CD4-positive, CD25-positive, alpha-beta regulatory T cell (primary cell): ENCODE results near the gene SLC9A9. TPM values are rescaled to one million over a fixed set of nuclear protein-coding genes. Genes with fewer than 3 reads are reported as not detected.

Experiments used
- ATAC-seq, 2 donors: fragments of 150-1000 bp; cut with Tn5 transposase; one replicate each; pipeline ENCODE4 v1.10.0; 2021; ENCODE audit warnings: low read depth in 2 of 2, moderate number of reproducible peaks in 2 of 2, moderate library complexity in 1 of 2
- DNase-seq, 3 donors: peaks; one replicate each; pipeline versions ENCODE4 v3.0.0 to v3.0.0-alpha.2; 2012 to 2022; ENCODE audit warnings: mixed read lengths in 1 of 3
- H3K27ac ChIP-seq: one replicate; pipeline ENCODE4 v1.7.0; 2013; ENCODE audit warnings: mild to moderate bottlenecking, low read length; ENCODE audit not compliant: insufficient read depth, poor library complexity, severe bottlenecking
- H3K27me3 ChIP-seq: one replicate; pipeline ENCODE4 v1.7.0; 2013; ENCODE audit warnings: low read length; ENCODE audit not compliant: control insufficient read depth, insufficient read depth
- H3K36me3 ChIP-seq: one replicate; pipeline ENCODE4 v1.7.0; 2013; ENCODE audit warnings: mild to moderate bottlenecking, low read length, moderate library complexity; ENCODE audit not compliant: control insufficient read depth, insufficient read depth
- H3K4me1 ChIP-seq: 2 replicates; pipeline ENCODE4 v1.7.0; 2013; ENCODE audit warnings: mild to moderate bottlenecking, low read length; ENCODE audit not compliant: insufficient read depth, control insufficient read depth, poor library complexity, severe bottlenecking
- H3K4me3 ChIP-seq: one replicate; pipeline ENCODE4 v1.7.0; 2013; ENCODE audit warnings: low read depth, mild to moderate bottlenecking, low read length, moderate library complexity
- H3K9me3 ChIP-seq, 2 experiments: 1 replicate in 1 of 2; 2 replicates in 1 of 2; pipeline ENCODE4 v1.7.0; 2013; ENCODE audit warnings: low read length in 2 of 2, mild to moderate bottlenecking in 1 of 2, moderate library complexity in 1 of 2; ENCODE audit not compliant: control insufficient read depth in 2 of 2
- H3K27ac Mint-ChIP-seq, 3 donors: one replicate each; pipeline ENCODE4 v1.8.0; 2020 to 2022; ENCODE audit warnings: mild to moderate bottlenecking in 3 of 3, mixed read lengths in 3 of 3, moderate library complexity in 2 of 3
- H3K27me3 Mint-ChIP-seq: one replicate; pipeline ENCODE4 v1.8.0; 2022; ENCODE audit warnings: mild to moderate bottlenecking, mixed read lengths
- H3K36me3 Mint-ChIP-seq: one replicate; pipeline ENCODE4 v1.8.0; 2020; ENCODE audit warnings: mixed read lengths
- H3K4me1 Mint-ChIP-seq, 4 donors: one replicate each; pipeline ENCODE4 v1.8.0; 2020 to 2022; ENCODE audit warnings: mixed read lengths in 4 of 4, mild to moderate bottlenecking in 1 of 4
- H3K4me3 Mint-ChIP-seq, 4 donors: one replicate each; pipeline ENCODE4 v1.8.0; 2020 to 2022; ENCODE audit warnings: mild to moderate bottlenecking in 4 of 4, mixed read lengths in 4 of 4, moderate library complexity in 3 of 4
- H3K9me3 Mint-ChIP-seq, 7 donors: one replicate each; pipeline ENCODE4 v1.8.0; 2020 to 2022; ENCODE audit warnings: mixed read lengths in 7 of 7, mild to moderate bottlenecking in 3 of 7, moderate library complexity in 2 of 7
- polyA plus RNA-seq, 4 donors: library from polyadenylated mRNA; unstranded; fragments of 300-500 nt; fragmentation: Illumina TruSeq; gene quantifications; one replicate each; pipeline ENCODE4 v1.2.3, GENCODE V29; 2021
- total RNA-seq: library from RNA; stranded (reverse); gene quantifications from one replicate; pipeline ENCODE4 v1.2.3, GENCODE V29; 2022

The SLC9A9 gene
- total and polyA plus RNA-seq, 5 donors from 2014 or later: 31.7 to 49.3 (median 46.4) TPM

- Histone ChIP-seq H3K27ac (no peak overlapping the region), H3K9me3 (no peaks in the 10 kb centered on the region), H3K36me3 (peaks cover under 1% of the 10 kb centered on the region), H3K4me1 (no peaks in the 10 kb centered on the region), H3K27me3 (no peaks in the 10 kb centered on the region), H3K4me3 (no peak overlapping the region)
- Mint-ChIP-seq H3K27ac (no peak overlapping the region), H3K36me3 (peaks cover 12% of the 10 kb centered on the region), H3K4me3 (no peak overlapping the region), H3K27me3 (no peaks in the 10 kb centered on the region), H3K4me1 (peaks cover 0 to 12% (median under 1%) of the 10 kb centered on the region in 4 donors), H3K9me3 (peaks cover 3 to 8% (median 4%) of the 10 kb centered on the region in 7 donors)
- ATAC-seq: no peak
- DNase-seq: no peak
Measured at GRCh38 chr3:143643905-143644304, 204.4 kb downstream of the SLC9A9 start.

- no peak overlapping the region for H3K27ac ChIP-seq
- Mint-ChIP-seq H3K4me1 (peaks cover 0 to 12% (median under 1%) of the 10 kb centered on the region in 4 donors), H3K27ac (no peak overlapping the region), H3K27me3 (no peaks in the 10 kb centered on the region), H3K4me3 (no peak overlapping the region), H3K9me3 (peaks cover 3 to 22% (median 8%) of the 10 kb centered on the region in 7 donors), H3K36me3 (peaks cover 16% of the 10 kb centered on the region)
- DNase-seq (no peak), ATAC-seq (no peak)
- H3K4me3 ChIP-seq: no peak overlapping the region
- peaks cover 21 to 23% of the 10 kb centered on the region in 2 experiments for H3K9me3 ChIP-seq
- no peaks in the 10 kb centered on the region for H3K4me1 ChIP-seq
- H3K36me3 ChIP-seq: peaks cover 11% of the 10 kb centered on the region
- no peaks in the 10 kb centered on the region for H3K27me3 ChIP-seq
Measured at GRCh38 chr3:143640774-143641173, 207.5 kb downstream of the SLC9A9 start.

- H3K4me1 ChIP-seq: no peaks in the 10 kb centered on the region
- no peaks in the 10 kb centered on the region for H3K27me3 ChIP-seq
- H3K9me3 Mint-ChIP-seq: peaks cover 3 to 22% (median 7%) of the 10 kb centered on the region in 7 donors
- H3K4me1 Mint-ChIP-seq: peaks cover 0 to 5% (median under 1%) of the 10 kb centered on the region in 4 donors
- H3K27ac ChIP-seq: no peak overlapping the region
- H3K27me3 Mint-ChIP-seq: no peaks in the 10 kb centered on the region
- H3K4me3 ChIP-seq: no peak overlapping the region
- ATAC-seq (no peak), DNase-seq (no peak)
- H3K36me3 ChIP-seq: peaks cover 11% of the 10 kb centered on the region
- H3K27ac Mint-ChIP-seq: no peak overlapping the region
- H3K4me3 Mint-ChIP-seq: no peak overlapping the region
- H3K36me3 Mint-ChIP-seq: peaks cover 17% of the 10 kb centered on the region
- H3K9me3 ChIP-seq: peaks cover 21 to 23% of the 10 kb centered on the region in 2 experiments
Measured at GRCh38 chr3:143637133-143637532, 211.1 kb downstream of the SLC9A9 start.

- Mint-ChIP-seq H3K27ac (no peak overlapping the region), H3K27me3 (no peaks in the 10 kb centered on the region), H3K36me3 (peaks cover 9% of the 10 kb centered on the region), H3K4me3 (no peak overlapping the region), H3K4me1 (no peaks in the 10 kb centered on the region), H3K9me3 (peaks cover 0 to 22% (median 4%) of the 10 kb centered on the region in 7 donors)
- no peak overlapping the region for H3K4me3 ChIP-seq
- DNase-seq (no peak), ATAC-seq (no peak)
- H3K27ac ChIP-seq: no peak overlapping the region
- no peaks in the 10 kb centered on the region for H3K4me1 ChIP-seq
- H3K9me3 ChIP-seq: peaks cover 21 to 23% of the 10 kb centered on the region in 2 experiments
- no peaks in the 10 kb centered on the region for H3K27me3 ChIP-seq
- peaks cover 11% of the 10 kb centered on the region for H3K36me3 ChIP-seq
Measured at GRCh38 chr3:143634991-143635390, 213.3 kb downstream of the SLC9A9 start.

- no peak for DNase-seq
- Mint-ChIP-seq H3K36me3 (peaks cover 9% of the 10 kb centered on the region), H3K4me1 (no peaks in the 10 kb centered on the region), H3K4me3 (no peak overlapping the region), H3K9me3 (peaks cover 0 to 21% (median 4%) of the 10 kb centered on the region in 7 donors), H3K27ac (no peak overlapping the region), H3K27me3 (no peaks in the 10 kb centered on the region)
- Histone ChIP-seq H3K9me3 (peaks cover 21 to 23% of the 10 kb centered on the region in 2 experiments), H3K4me3 (no peak overlapping the region), H3K27me3 (no peaks in the 10 kb centered on the region), H3K27ac (no peak overlapping the region), H3K4me1 (no peaks in the 10 kb centered on the region), H3K36me3 (peaks cover 11% of the 10 kb centered on the region)
- no peak for ATAC-seq
Measured at GRCh38 chr3:143634427-143634826, 213.8 kb downstream of the SLC9A9 start.

GRCh38 chr3:143633816-143634215 is 214.5 kb downstream of the SLC9A9 start:
- H3K27ac Mint-ChIP-seq: no peak overlapping the region
- no peaks in the 10 kb centered on the region for H3K27me3 Mint-ChIP-seq
- no peak overlapping the region for H3K4me3 Mint-ChIP-seq
- H3K9me3 ChIP-seq: peaks cover 21 to 23% of the 10 kb centered on the region in 2 experiments
- H3K27ac ChIP-seq: no peak overlapping the region
- H3K36me3 ChIP-seq: peaks cover 10% of the 10 kb centered on the region
- no peaks in the 10 kb centered on the region for H3K4me1 Mint-ChIP-seq
- H3K9me3 Mint-ChIP-seq: peaks cover 0 to 16% (median 0%) of the 10 kb centered on the region in 7 donors
- no peak overlapping the region for H3K4me3 ChIP-seq
- DNase-seq (no peak), ATAC-seq (no peak)
- no peaks in the 10 kb centered on the region for H3K27me3 ChIP-seq
- no peaks in the 10 kb centered on the region for H3K4me1 ChIP-seq
- H3K36me3 Mint-ChIP-seq: peaks cover 9% of the 10 kb centered on the region

GRCh38 chr3:143629726-143630125 is 218.5 kb downstream of the SLC9A9 start:
- Histone ChIP-seq H3K27me3 (no peaks in the 10 kb centered on the region), H3K4me3 (no peak overlapping the region), H3K9me3 (no peaks in the 10 kb centered on the region), H3K36me3 (no peaks in the 10 kb centered on the region), H3K27ac (no peak overlapping the region), H3K4me1 (no peaks in the 10 kb centered on the region)
- DNase-seq: no peak
- Mint-ChIP-seq H3K4me1 (no peaks in the 10 kb centered on the region), H3K9me3 (no peaks in the 10 kb centered on the region), H3K27me3 (no peaks in the 10 kb centered on the region), H3K36me3 (peaks cover 4% of the 10 kb centered on the region), H3K4me3 (no peak overlapping the region), H3K27ac (no peak overlapping the region)
- no peak for ATAC-seq

- no peak overlapping the region for H3K27ac ChIP-seq
- H3K36me3 ChIP-seq: no peaks in the 10 kb centered on the region
- H3K4me1 Mint-ChIP-seq: no peaks in the 10 kb centered on the region
- no peak overlapping the region for H3K4me3 Mint-ChIP-seq
- H3K27me3 ChIP-seq: no peaks in the 10 kb centered on the region
- H3K9me3 ChIP-seq: no peaks in the 10 kb centered on the region
- DNase-seq (no peak), ATAC-seq (no peak)
- H3K4me1 ChIP-seq: no peaks in the 10 kb centered on the region
- no peaks in the 10 kb centered on the region for H3K27me3 Mint-ChIP-seq
- H3K36me3 Mint-ChIP-seq: no peaks in the 10 kb centered on the region
- H3K4me3 ChIP-seq: no peak overlapping the region
- H3K9me3 Mint-ChIP-seq: no peaks in the 10 kb centered on the region
- H3K27ac Mint-ChIP-seq: no peak overlapping the region
Measured at GRCh38 chr3:143628971-143629370, 219.3 kb downstream of the SLC9A9 start.
